ENCODE data around the gene ELL2.

ELL2 gene

DNA sequence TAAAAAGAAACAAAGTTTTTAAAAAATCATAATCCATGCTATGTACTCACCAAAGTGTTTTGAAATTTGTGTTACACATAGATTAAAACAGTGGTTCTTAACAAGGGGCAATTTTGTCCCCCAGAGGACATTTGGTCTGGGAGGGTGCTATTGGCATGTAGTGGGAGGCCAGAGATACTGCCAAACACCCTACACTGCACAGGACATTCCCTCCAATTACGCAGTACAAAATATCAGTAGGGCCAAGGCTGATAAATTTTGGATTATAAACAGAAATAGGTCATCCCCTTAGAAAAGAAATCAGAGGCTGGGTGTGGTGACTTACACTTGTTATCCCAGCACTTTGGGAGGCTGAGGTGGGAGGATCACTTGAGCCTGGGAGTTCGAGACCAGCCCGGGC lies 38.9 kb downstream of the ELL2 start:
- WGBS, 2 experiments: 73 to 100% methylated on average over 1 to 3 of the region's 3 CpGs

DNA sequence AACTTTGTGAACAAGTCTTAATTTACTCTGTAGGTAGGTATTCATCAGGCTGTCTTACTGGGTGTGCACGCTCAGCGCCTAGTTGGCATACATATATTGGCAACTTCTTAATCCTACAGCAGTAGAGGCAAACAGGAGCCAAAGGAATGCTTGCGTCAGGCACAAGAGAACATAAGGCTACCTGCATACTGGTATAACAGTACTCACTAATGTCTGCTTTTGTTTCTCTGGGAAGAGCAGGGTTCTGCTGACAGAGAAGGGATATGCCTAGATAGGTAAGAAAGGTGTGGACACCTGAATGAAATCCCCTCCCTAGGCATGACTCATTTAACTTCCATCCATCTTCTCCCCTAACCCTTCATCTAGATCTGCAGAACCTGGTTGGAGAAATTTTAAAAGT lies 40.1 kb downstream of the ELL2 start:
- H3K4me1 ChIP-seq (ENCODE audit: control insufficient read depth, insufficient read depth, low read length): no peaks in the 10 kb centered on the region
- H3K36me3 ChIP-seq (ENCODE audit: control insufficient read depth, insufficient read depth, low read length): no peaks in the 10 kb centered on the region
- H3K9me3 ChIP-seq (ENCODE audit: control insufficient read depth, low read length): no peaks in the 10 kb centered on the region
- WGBS, 2 experiments: 97 to 98% methylated on average over 3 of the region's 3 CpGs
- H3K27ac ChIP-seq (ENCODE audit: insufficient read depth, low read depth, low read length, poor library complexity, severe bottlenecking): no peak overlapping the region
- no peaks in the 10 kb centered on the region for H3K27me3 ChIP-seq (ENCODE audit: control insufficient read depth, insufficient read depth, low read length, poor library complexity, severe bottlenecking)
- no peak overlapping the region for H3K4me3 ChIP-seq (ENCODE audit: insufficient read depth, low read depth, low read length)

More for the DNA sequence above, 38.9 kb downstream of the ELL2 start:
- no peak overlapping the region for H3K4me3 ChIP-seq (ENCODE audit: insufficient read depth, low read depth, low read length)
- H3K36me3 ChIP-seq (ENCODE audit: control insufficient read depth, insufficient read depth, low read length): no peaks in the 10 kb centered on the region
- no peaks in the 10 kb centered on the region for H3K27me3 ChIP-seq (ENCODE audit: control insufficient read depth, insufficient read depth, low read length, poor library complexity, severe bottlenecking)
- no peaks in the 10 kb centered on the region for H3K9me3 ChIP-seq (ENCODE audit: control insufficient read depth, low read length)
- H3K4me1 ChIP-seq (ENCODE audit: control insufficient read depth, insufficient read depth, low read length): no peaks in the 10 kb centered on the region
- no peak overlapping the region for H3K27ac ChIP-seq (ENCODE audit: insufficient read depth, low read depth, low read length, poor library complexity, severe bottlenecking)

DNA sequence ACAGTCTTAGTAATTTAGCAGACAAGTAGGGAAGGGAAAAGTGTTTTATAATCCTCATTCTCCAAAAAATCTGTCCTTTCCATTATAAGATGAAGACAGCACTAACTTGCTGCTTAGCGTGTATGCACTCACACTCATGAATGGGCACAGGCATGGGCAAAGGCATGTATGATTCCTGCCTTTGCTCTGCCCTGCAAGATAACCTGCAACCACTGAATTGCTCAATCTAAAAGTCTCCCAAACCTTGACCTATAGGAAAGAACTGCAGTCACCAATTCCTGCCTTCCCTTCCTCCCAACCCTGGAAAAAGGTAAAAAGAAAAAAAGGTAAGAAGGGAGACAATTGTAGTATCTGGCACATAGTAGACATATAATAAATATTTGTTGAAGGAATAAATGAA lies 40.8 kb downstream of the ELL2 start:
- 97 to 98% methylated on average over 1 of the region's 1 CpG for WGBS, 2 experiments
- Histone ChIP-seq H3K27ac (ENCODE audit: insufficient read depth, low read depth, low read length, poor library complexity, severe bottlenecking) (no peak overlapping the region), H3K9me3 (ENCODE audit: control insufficient read depth, low read length) (no peaks in the 10 kb centered on the region), H3K36me3 (ENCODE audit: control insufficient read depth, insufficient read depth, low read length) (no peaks in the 10 kb centered on the region), H3K27me3 (ENCODE audit: control insufficient read depth, insufficient read depth, low read length, poor library complexity, severe bottlenecking) (no peaks in the 10 kb centered on the region), H3K4me3 (ENCODE audit: insufficient read depth, low read depth, low read length) (no peak overlapping the region), H3K4me1 (ENCODE audit: control insufficient read depth, insufficient read depth, low read length) (no peaks in the 10 kb centered on the region)

DNA sequence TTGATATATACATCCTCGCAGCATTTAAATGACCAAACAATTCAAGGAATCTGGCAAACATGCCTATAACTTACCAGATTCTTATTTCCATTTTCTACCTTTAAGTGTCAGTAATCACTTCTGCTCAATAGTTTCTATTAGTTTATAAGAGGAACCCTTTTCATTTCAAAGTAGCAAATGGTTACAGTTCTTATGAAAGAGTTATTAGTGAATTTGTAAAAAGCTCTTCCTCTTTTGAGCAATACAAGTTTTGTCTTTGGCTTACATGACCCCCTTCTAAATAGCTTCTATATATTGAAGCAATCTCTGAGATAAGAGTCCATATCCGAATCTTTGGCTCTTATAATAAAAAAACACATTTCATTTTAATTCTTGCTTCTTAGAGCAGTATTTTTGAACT lies 42.0 kb downstream of the ELL2 start:
- Histone ChIP-seq H3K4me1 (ENCODE audit: control insufficient read depth, insufficient read depth, low read length) (no peaks in the 10 kb centered on the region), H3K27me3 (ENCODE audit: control insufficient read depth, insufficient read depth, low read length, poor library complexity, severe bottlenecking) (no peaks in the 10 kb centered on the region), H3K9me3 (ENCODE audit: control insufficient read depth, low read length) (no peaks in the 10 kb centered on the region), H3K4me3 (ENCODE audit: insufficient read depth, low read depth, low read length) (no peak overlapping the region), H3K36me3 (ENCODE audit: control insufficient read depth, insufficient read depth, low read length) (no peaks in the 10 kb centered on the region), H3K27ac (ENCODE audit: insufficient read depth, low read depth, low read length, poor library complexity, severe bottlenecking) (no peak overlapping the region)
- 90 to 94% methylated on average over 2 of the region's 2 CpGs for WGBS, 2 experiments

DNA sequence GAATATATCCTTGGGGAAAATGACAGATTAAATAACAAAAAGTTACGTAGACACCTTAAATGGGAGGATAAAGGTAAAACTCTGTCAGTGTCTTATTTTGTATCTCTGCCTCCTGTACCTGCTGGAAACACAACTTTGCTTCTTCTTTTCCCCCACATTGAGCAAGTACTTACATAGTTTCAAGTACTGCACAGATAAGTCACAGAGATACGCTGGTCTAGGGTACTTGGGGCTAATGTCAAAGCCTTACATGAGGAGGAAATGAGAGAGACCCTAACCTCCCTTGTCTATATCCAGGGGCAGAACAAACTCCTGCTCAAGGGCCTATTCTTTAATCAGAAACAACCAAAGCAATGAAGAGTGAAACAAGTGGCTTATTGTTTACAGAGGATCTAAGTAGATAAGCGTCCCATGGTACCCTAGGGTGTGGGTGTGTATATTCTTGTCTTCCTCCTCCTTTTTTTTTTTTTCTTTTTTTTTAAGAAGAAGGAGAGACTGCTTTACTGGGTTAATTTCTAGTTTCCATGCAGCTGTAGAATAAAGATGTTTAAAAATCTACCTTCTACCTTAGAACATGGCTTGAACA lies 43.1 kb downstream of the ELL2 start:
- no peaks in the 10 kb centered on the region for H3K4me1 ChIP-seq (ENCODE audit: control insufficient read depth, insufficient read depth, low read length)

DNA sequence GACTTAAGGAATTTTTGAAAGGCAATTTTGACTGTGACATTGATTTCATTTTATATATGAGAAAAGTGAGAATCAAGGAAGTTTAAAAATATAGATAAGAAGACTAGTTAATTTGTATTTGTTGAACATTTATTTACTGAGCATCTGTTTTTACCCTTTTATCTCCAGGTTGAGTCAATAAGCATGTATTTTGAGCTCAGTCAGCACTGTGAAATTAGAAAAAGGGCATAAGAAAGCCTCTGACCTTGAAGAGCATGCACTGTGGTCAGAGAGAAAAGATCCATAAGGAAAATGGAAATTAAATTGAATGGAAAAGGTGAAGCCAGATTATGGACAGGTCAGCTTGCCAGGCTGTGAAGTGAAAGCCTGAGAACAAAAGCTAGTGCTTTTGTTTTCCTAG lies 44.4 kb downstream of the ELL2 start:
- Histone ChIP-seq H3K9me3 (ENCODE audit: control insufficient read depth, low read length) (no peaks in the 10 kb centered on the region), H3K4me1 (ENCODE audit: control insufficient read depth, insufficient read depth, low read length) (no peaks in the 10 kb centered on the region), H3K36me3 (ENCODE audit: control insufficient read depth, insufficient read depth, low read length) (no peaks in the 10 kb centered on the region)

More for the DNA sequence above, 43.1 kb downstream of the ELL2 start:
- Histone ChIP-seq H3K27me3 (ENCODE audit: control insufficient read depth, insufficient read depth, low read length, poor library complexity, severe bottlenecking) (no peaks in the 10 kb centered on the region), H3K4me3 (ENCODE audit: insufficient read depth, low read depth, low read length) (no peak overlapping the region), H3K27ac (ENCODE audit: insufficient read depth, low read depth, low read length, poor library complexity, severe bottlenecking) (no peak overlapping the region), H3K9me3 (ENCODE audit: control insufficient read depth, low read length) (no peaks in the 10 kb centered on the region), H3K36me3 (ENCODE audit: control insufficient read depth, insufficient read depth, low read length) (no peaks in the 10 kb centered on the region)
- 91 to 96% methylated on average over 2 to 3 of the region's 3 CpGs for WGBS, 2 experiments

DNA sequence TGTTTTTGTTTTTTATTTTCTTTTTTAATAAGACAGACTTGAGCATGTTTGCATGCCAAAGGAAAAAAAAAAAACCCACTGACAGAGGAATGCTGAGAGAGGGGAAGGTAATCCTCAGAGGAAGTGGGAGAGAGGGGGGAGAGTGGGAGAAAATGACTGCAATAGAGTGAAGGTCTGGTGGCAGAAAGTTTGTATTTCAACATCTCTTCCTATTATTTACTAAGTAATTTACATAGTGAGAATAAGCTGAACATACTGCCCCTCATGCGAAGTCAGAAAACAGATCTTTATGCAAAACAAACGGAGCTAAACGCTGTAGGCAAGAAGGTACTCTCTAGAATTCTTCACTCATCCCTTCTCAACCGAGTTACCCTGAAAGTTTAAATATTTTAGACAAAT lies 45.0 kb downstream of the ELL2 start:
- Histone ChIP-seq H3K27me3 (ENCODE audit: control insufficient read depth, insufficient read depth, low read length, poor library complexity, severe bottlenecking) (no peaks in the 10 kb centered on the region), H3K36me3 (ENCODE audit: control insufficient read depth, insufficient read depth, low read length) (no peaks in the 10 kb centered on the region), H3K4me1 (ENCODE audit: control insufficient read depth, insufficient read depth, low read length) (no peaks in the 10 kb centered on the region), H3K4me3 (ENCODE audit: insufficient read depth, low read depth, low read length) (no peak overlapping the region), H3K9me3 (ENCODE audit: control insufficient read depth, low read length) (no peaks in the 10 kb centered on the region), H3K27ac (ENCODE audit: insufficient read depth, low read depth, low read length, poor library complexity, severe bottlenecking) (no peak overlapping the region)
- WGBS, 2 experiments: 88 to 94% methylated on average over 3 to 4 of the region's 4 CpGs

More for the DNA sequence above, 44.4 kb downstream of the ELL2 start:
- H3K27me3 ChIP-seq (ENCODE audit: control insufficient read depth, insufficient read depth, low read length, poor library complexity, severe bottlenecking): no peaks in the 10 kb centered on the region
- H3K27ac ChIP-seq (ENCODE audit: insufficient read depth, low read depth, low read length, poor library complexity, severe bottlenecking): no peak overlapping the region
- no peak overlapping the region for H3K4me3 ChIP-seq (ENCODE audit: insufficient read depth, low read depth, low read length)

DNA sequence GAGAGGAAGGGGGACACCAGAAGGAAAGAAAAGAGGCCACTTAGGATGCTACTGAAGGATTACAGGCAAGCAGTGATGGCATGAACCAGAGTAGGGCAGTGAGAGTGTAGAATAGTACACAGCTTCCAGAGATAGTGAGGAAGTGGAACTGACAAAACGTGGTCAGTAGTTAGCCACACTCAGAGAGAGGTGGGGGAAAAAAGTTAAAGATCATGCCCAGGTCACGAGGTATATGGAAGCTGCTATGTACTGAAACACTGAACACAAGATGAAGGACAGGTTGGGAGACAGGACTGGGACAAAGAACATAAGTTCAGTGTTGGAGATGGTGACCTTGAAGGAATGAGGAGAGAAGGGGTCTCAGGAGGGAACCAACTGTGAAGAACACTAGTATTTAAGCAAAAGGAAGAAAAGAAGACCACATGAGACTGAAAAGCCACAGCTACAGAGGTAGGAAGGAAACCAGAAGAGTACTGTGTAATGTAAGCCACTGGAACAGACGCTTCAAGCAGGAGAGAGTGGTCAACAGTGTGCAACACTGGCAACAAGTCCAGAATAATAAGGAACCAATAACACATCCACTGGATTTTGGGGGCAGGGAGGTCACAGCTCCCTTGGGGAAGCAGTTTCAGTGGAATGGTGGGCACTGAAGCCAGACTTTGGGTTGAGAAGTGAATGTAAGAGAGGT lies 45.5 kb downstream of the ELL2 start:
- H3K4me3 ChIP-seq (ENCODE audit: insufficient read depth, low read depth, low read length): no peak overlapping the region
- H3K36me3 ChIP-seq (ENCODE audit: control insufficient read depth, insufficient read depth, low read length): no peaks in the 10 kb centered on the region
- no peak overlapping the region for H3K27ac ChIP-seq (ENCODE audit: insufficient read depth, low read depth, low read length, poor library complexity, severe bottlenecking)
- WGBS, 2 experiments: 82 to 88% methylated on average over 3 of the region's 3 CpGs
- no peaks in the 10 kb centered on the region for H3K27me3 ChIP-seq (ENCODE audit: control insufficient read depth, insufficient read depth, low read length, poor library complexity, severe bottlenecking)
- H3K9me3 ChIP-seq (ENCODE audit: control insufficient read depth, low read length): no peaks in the 10 kb centered on the region
- H3K4me1 ChIP-seq (ENCODE audit: control insufficient read depth, insufficient read depth, low read length): no peaks in the 10 kb centered on the region

DNA sequence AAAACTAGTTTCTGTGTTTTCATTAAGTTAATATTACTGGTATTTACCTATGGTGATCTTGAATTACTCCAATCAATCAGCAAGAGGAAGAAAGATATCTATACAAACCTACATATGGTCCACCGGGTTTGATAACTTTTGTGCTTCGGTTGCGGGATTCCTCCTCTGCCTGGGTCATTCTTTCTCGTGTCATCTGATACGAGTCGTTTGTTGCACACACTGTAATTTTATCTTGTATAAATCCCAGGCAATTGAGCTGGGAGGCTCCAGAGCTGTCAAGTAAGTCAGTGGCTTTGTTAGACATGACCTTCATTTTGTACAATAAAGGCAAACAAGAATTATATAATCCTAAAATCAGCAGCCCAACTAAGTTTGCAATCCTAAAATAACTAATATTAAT lies 48.0 kb downstream of the ELL2 start:
- Histone ChIP-seq H3K9me3 (ENCODE audit: control insufficient read depth, low read length) (no peaks in the 10 kb centered on the region), H3K36me3 (ENCODE audit: control insufficient read depth, insufficient read depth, low read length) (no peaks in the 10 kb centered on the region), H3K27ac (ENCODE audit: insufficient read depth, low read depth, low read length, poor library complexity, severe bottlenecking) (no peak overlapping the region), H3K4me3 (ENCODE audit: insufficient read depth, low read depth, low read length) (no peak overlapping the region), H3K27me3 (ENCODE audit: control insufficient read depth, insufficient read depth, low read length, poor library complexity, severe bottlenecking) (no peaks in the 10 kb centered on the region), H3K4me1 (ENCODE audit: control insufficient read depth, insufficient read depth, low read length) (peaks cover 9% of the 10 kb centered on the region)
- WGBS, 2 experiments: 91 to 96% methylated on average over 6 of the region's 6 CpGs

DNA sequence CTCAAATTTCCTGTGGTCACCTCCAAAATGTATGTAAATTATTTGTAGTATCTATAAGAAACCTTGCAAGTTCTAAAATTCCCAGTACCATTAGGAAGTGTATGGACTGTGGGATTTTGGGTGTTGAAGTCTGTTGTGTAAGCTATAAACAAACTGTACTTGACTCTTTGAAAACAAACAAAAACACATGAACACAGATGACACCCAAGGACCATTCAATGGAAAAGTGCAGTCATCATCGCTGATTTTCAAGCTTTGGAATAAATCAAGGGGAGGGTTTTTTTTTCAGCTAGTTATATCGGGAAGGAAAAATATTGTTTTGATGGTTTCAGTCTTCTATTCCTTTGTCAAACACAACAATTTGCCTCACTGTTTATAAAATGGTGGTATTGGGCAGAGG lies 49.6 kb downstream of the ELL2 start:
- H3K36me3 ChIP-seq (ENCODE audit: control insufficient read depth, insufficient read depth, low read length): no peaks in the 10 kb centered on the region
- H3K4me1 ChIP-seq (ENCODE audit: control insufficient read depth, insufficient read depth, low read length): peaks cover 10% of the 10 kb centered on the region
- WGBS, 2 experiments: 87 to 97% methylated on average over 2 of the region's 2 CpGs
- no peaks in the 10 kb centered on the region for H3K27me3 ChIP-seq (ENCODE audit: control insufficient read depth, insufficient read depth, low read length, poor library complexity, severe bottlenecking)
- no peak overlapping the region for H3K4me3 ChIP-seq (ENCODE audit: insufficient read depth, low read depth, low read length)
- no peak overlapping the region for H3K27ac ChIP-seq (ENCODE audit: insufficient read depth, low read depth, low read length, poor library complexity, severe bottlenecking)
- H3K9me3 ChIP-seq (ENCODE audit: control insufficient read depth, low read length): no peaks in the 10 kb centered on the region

Measured in ectodermal cell (in vitro differentiated cells).